Measurements from ENCODE around the gene TCEAL8. TPM values are rescaled to one million over a fixed set of nuclear protein-coding genes. Genes with fewer than 3 reads are reported as not detected.
A peak's percentile ranks its signal among the peaks of the same experiment; 100 is the strongest.
"Not testable (repeated sequence)": the region's sequence is repeated elsewhere in the genome, so short reads cannot be mapped to it uniquely, and the experiment has no call there.

Gene TCEAL8
- total RNA-seq, 1 donor from 2014 or later = 69.2 TPM

GRCh38 chrX:103253608-103254007, 1.3 kb downstream of the TCEAL8 start:
- Histone ChIP-seq H3K36me3 (ENCODE audit: control insufficient read depth, insufficient read depth, low read length) (no peaks in the 10 kb centered on the region), H3K27me3 (ENCODE audit: control insufficient read depth, insufficient read depth, low read length) (no peaks in the 10 kb centered on the region), H3K4me3 (ENCODE audit: low read depth, low read length) (peak overlapping the region; percentile 59)
- TF ChIP-seq CTCF (IDR thresholded peaks at IDR 0.05; ENCODE audit: insufficient read depth, low read length, severe bottlenecking) = no peak
- FAIRE-seq (no peak), DNase-seq (ENCODE audit: low read depth) (no peak)

- Histone ChIP-seq H3K36me3 (ENCODE audit: control insufficient read depth, insufficient read depth, low read length) (no peaks in the 10 kb centered on the region), H3K4me3 (ENCODE audit: low read depth, low read length) (no peak overlapping the region), H3K27me3 (ENCODE audit: control insufficient read depth, insufficient read depth, low read length) (no peaks in the 10 kb centered on the region)
- no peak for TF ChIP-seq CTCF (IDR thresholded peaks at IDR 0.05; ENCODE audit: insufficient read depth, low read length, severe bottlenecking)
- DNase-seq (ENCODE audit: low read depth) = peak; percentile 53
- FAIRE-seq = peak; percentile 7
These were observed 4.0 kb downstream of the TCEAL8 start for GRCh38 chrX:103250977-103251376.

GRCh38 chrX:103249805-103250204, 5.2 kb downstream of the TCEAL8 start:
- DNase-seq (ENCODE audit: low read depth) (no peak), FAIRE-seq (no peak)
- TF ChIP-seq CTCF (IDR thresholded peaks at IDR 0.05; ENCODE audit: insufficient read depth, low read length, severe bottlenecking) = no peak
- H3K27me3 ChIP-seq (ENCODE audit: control insufficient read depth, insufficient read depth, low read length) = no peaks in the 10 kb centered on the region
- no peak overlapping the region for H3K4me3 ChIP-seq (ENCODE audit: low read depth, low read length)
- H3K36me3 ChIP-seq (ENCODE audit: control insufficient read depth, insufficient read depth, low read length) = no peaks in the 10 kb centered on the region

- Histone ChIP-seq H3K36me3 (ENCODE audit: control insufficient read depth, insufficient read depth, low read length) (no peaks in the 10 kb centered on the region), H3K4me3 (ENCODE audit: low read depth, low read length) (no peak overlapping the region), H3K27me3 (ENCODE audit: control insufficient read depth, insufficient read depth, low read length) (no peaks in the 10 kb centered on the region)
- peak; percentile 22 for TF ChIP-seq CTCF (IDR thresholded peaks at IDR 0.05; ENCODE audit: insufficient read depth, low read length, severe bottlenecking)
- FAIRE-seq (no peak), DNase-seq (ENCODE audit: low read depth) (peak; percentile 35)
These were observed 6.4 kb downstream of the TCEAL8 start for GRCh38 chrX:103248553-103248952.

GRCh38 chrX:103240155-103240554, 14.8 kb downstream of the TCEAL8 start:
- Histone ChIP-seq H3K27me3 (ENCODE audit: control insufficient read depth, insufficient read depth, low read length) (no peaks in the 10 kb centered on the region), H3K4me3 (ENCODE audit: low read depth, low read length) (no peak overlapping the region), H3K36me3 (ENCODE audit: control insufficient read depth, insufficient read depth, low read length) (no peaks in the 10 kb centered on the region)
- FAIRE-seq = no peak
- no peak for TF ChIP-seq CTCF (IDR thresholded peaks at IDR 0.05; ENCODE audit: insufficient read depth, low read length, severe bottlenecking)
- DNase-seq (ENCODE audit: low read depth) = peak; percentile 77

GRCh38 chrX:103236296-103236695, 18.7 kb downstream of the TCEAL8 start:
- no peak for FAIRE-seq
- H3K36me3 ChIP-seq (ENCODE audit: control insufficient read depth, insufficient read depth, low read length) = no peaks in the 10 kb centered on the region
- no peak for DNase-seq (ENCODE audit: low read depth)
- H3K27me3 ChIP-seq (ENCODE audit: control insufficient read depth, insufficient read depth, low read length) = no peaks in the 10 kb centered on the region
- no peak for TF ChIP-seq CTCF (IDR thresholded peaks at IDR 0.05; ENCODE audit: insufficient read depth, low read length, severe bottlenecking)
- H3K4me3 ChIP-seq (ENCODE audit: low read depth, low read length) = no peak overlapping the region

GRCh38 chrX:103235608-103236007, 19.3 kb downstream of the TCEAL8 start:
- DNase-seq (ENCODE audit: low read depth); H3K4me3 ChIP-seq (ENCODE audit: low read depth, low read length); H3K27me3 ChIP-seq (ENCODE audit: control insufficient read depth, insufficient read depth, low read length); H3K36me3 ChIP-seq (ENCODE audit: control insufficient read depth, insufficient read depth, low read length); FAIRE-seq: not testable (repeated sequence)

All from bronchial epithelial cell (primary cell).